ENCODE results near the gene PRKG1.

PRKG1 gene

DNA sequence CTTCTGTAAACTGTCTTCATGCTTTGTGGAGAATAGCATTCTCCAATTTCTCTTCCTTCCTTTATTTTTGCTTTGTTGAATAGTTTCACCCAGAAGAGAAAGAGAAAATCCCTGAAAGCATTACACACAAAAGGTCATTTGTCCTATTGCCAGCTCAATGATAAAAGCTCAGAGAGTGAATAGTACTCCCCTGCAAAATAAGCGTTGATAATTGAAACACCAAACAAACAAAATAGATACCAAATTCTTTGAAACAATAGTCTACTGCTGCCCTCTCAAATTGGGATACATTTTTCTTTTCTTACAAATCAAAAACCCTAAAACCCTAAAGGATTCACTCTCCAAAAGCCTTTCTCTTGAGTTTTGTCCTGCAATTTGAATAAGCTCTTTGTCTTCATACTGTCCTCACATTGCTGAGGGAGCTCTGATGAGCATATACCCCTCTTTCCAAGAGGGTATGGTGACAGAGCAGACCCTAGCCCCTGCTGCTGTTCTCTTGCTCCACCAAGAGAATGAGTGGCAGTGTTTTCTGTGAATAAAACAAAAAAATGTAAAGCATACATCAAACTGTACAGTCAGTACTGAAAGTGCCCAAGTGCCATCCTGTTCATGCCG, 490.7 kb downstream of the PRKG1 start:
- Histone ChIP-seq H3K4me1 (ENCODE audit: control insufficient read depth in 2 of 2, insufficient read depth in 1 of 2, low read depth in 1 of 2, low read length in 2 of 2) (peaks cover 1 to 11% of the 10 kb centered on the region in 2 donors), H3K9ac (ENCODE audit: low read depth, low read length, poor library complexity) (no peak overlapping the region), H3K4me3 (ENCODE audit: low read length in 2 of 2) (no peak overlapping the region), H3K27ac (replicated peaks; ENCODE audit: low read length) (peak overlapping the region; percentile 11), H3K79me1 (ENCODE audit: low read depth, low read length) (no peaks in the 10 kb centered on the region), H3K9me3 (replicated peaks in 1 of 2; ENCODE audit: control insufficient read depth in 2 of 2, insufficient read depth in 1 of 2, low read depth in 1 of 2, low read length in 2 of 2) (no peaks in the 10 kb centered on the region), H2BK5ac (ENCODE audit: low read length) (no peak overlapping the region), H4K91ac (ENCODE audit: low read depth, low read length, poor library complexity) (no peak overlapping the region), H2BK12ac (ENCODE audit: low read length) (no peak overlapping the region), H3K18ac (ENCODE audit: low read length) (no peak overlapping the region), H3K23ac (ENCODE audit: low read depth, low read length, poor library complexity) (no peak overlapping the region), H3K27me3 (ENCODE audit: control insufficient read depth in 3 of 3, insufficient read depth in 3 of 3, low read depth in 1 of 3, low read length in 3 of 3) (no peaks in the 10 kb centered on the region), H2AK5ac (ENCODE audit: low read depth, low read length) (no peak overlapping the region), H3K4ac (ENCODE audit: low read length) (no peak overlapping the region), H3K36me3 (replicated peaks in 1 of 2; ENCODE audit: control insufficient read depth in 2 of 2, insufficient read depth in 2 of 2, low read length in 2 of 2) (no peaks in the 10 kb centered on the region), H3K4me2 (ENCODE audit: insufficient read depth, low read length, poor library complexity, severe bottlenecking) (no peak overlapping the region), H3K14ac (ENCODE audit: low read length) (no peak overlapping the region), H2AFZ (ENCODE audit: low read length) (peak overlapping the region; percentile 24), H4K8ac (ENCODE audit: low read depth, low read length) (no peak overlapping the region), H2BK15ac (ENCODE audit: low read length) (no peak overlapping the region), H2BK120ac (ENCODE audit: low read depth, low read length) (no peak overlapping the region)
- no CpG with 5 or more reads among the region's 2 CpGs for WGBS, 2 donors (ENCODE audit: extremely low coverage in 2 of 2, insufficient read length in 2 of 2, insufficient replicate concordance in 1 of 2)
- peak; percentile 52 for DNase-seq (ENCODE audit: low spot score)

DNA sequence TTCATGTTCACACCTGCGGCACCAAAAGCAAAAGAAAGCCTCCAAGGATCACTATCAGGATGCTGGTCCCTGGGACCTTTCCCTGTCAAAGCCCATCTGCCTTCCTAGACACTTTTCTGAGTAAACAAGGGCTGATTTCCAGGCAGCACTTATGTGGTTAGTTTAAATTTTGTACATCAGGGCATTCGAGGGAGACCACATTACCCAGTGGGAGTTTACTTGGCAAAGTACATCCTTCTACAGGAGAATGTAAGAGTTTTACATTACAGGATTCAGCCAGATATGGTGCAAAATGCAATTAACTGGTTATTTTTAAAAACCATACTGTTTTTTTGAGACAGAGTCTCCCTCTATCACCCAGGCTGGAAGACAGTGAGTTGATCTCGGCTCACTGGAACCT, 493.0 kb downstream of the PRKG1 start:
- Histone ChIP-seq H2BK15ac (ENCODE audit: low read length) (no peak overlapping the region), H3K4me3 (ENCODE audit: low read length in 2 of 2) (no peak overlapping the region), H3K18ac (ENCODE audit: low read length) (no peak overlapping the region), H2BK5ac (ENCODE audit: low read length) (no peak overlapping the region), H3K27me3 (ENCODE audit: control insufficient read depth in 3 of 3, insufficient read depth in 3 of 3, low read depth in 1 of 3, low read length in 3 of 3) (no peaks in the 10 kb centered on the region), H2BK120ac (ENCODE audit: low read depth, low read length) (no peak overlapping the region), H3K23ac (ENCODE audit: low read depth, low read length, poor library complexity) (no peak overlapping the region), H3K36me3 (replicated peaks in 1 of 2; ENCODE audit: control insufficient read depth in 2 of 2, insufficient read depth in 2 of 2, low read length in 2 of 2) (no peaks in the 10 kb centered on the region), H2BK12ac (ENCODE audit: low read length) (no peak overlapping the region), H3K4me2 (ENCODE audit: insufficient read depth, low read length, poor library complexity, severe bottlenecking) (no peak overlapping the region), H3K9ac (ENCODE audit: low read depth, low read length, poor library complexity) (no peak overlapping the region), H3K27ac (replicated peaks; ENCODE audit: low read length) (no peak overlapping the region), H3K79me1 (ENCODE audit: low read depth, low read length) (no peaks in the 10 kb centered on the region), H4K91ac (ENCODE audit: low read depth, low read length, poor library complexity) (no peak overlapping the region), H3K14ac (ENCODE audit: low read length) (no peak overlapping the region), H2AFZ (ENCODE audit: low read length) (no peak overlapping the region), H3K4ac (ENCODE audit: low read length) (no peak overlapping the region), H4K8ac (ENCODE audit: low read depth, low read length) (no peak overlapping the region), H3K4me1 (ENCODE audit: control insufficient read depth in 2 of 2, insufficient read depth in 1 of 2, low read depth in 1 of 2, low read length in 2 of 2) (peaks cover 1 to 11% of the 10 kb centered on the region in 2 donors), H2AK5ac (ENCODE audit: low read depth, low read length) (no peak overlapping the region), H3K9me3 (replicated peaks in 1 of 2; ENCODE audit: control insufficient read depth in 2 of 2, insufficient read depth in 1 of 2, low read depth in 1 of 2, low read length in 2 of 2) (no peaks in the 10 kb centered on the region)
- no CpG with 5 or more reads among the region's 3 CpGs for WGBS, 2 donors (ENCODE audit: extremely low coverage in 2 of 2, insufficient read length in 2 of 2, insufficient replicate concordance in 1 of 2)
- no peak for DNase-seq (ENCODE audit: low spot score)

DNA sequence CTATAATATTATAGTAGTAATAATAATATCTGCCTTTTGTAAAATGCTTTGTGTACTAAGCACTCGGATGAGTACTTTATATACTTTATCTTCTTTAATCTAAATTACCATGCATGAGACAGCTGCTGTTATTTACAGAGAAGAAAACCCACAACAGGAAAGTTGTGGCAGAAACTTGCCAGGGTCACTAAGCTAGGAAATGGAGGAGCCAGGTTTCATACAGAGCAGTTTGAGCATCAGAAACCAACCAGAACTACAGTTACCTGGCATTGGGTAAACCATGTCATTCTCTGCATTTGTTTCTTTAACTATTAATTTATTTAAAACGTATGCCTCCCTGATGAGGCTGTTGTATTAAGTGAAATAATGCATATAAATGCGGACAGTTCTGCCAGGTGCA, 495.2 kb downstream of the PRKG1 start:
- Histone ChIP-seq H3K4me2 (ENCODE audit: insufficient read depth, low read length, poor library complexity, severe bottlenecking) (no peak overlapping the region), H2BK15ac (ENCODE audit: low read length) (no peak overlapping the region), H4K8ac (ENCODE audit: low read depth, low read length) (no peak overlapping the region), H2AFZ (ENCODE audit: low read length) (no peak overlapping the region), H3K79me1 (ENCODE audit: low read depth, low read length) (no peaks in the 10 kb centered on the region), H2BK5ac (ENCODE audit: low read length) (no peak overlapping the region), H3K4me1 (ENCODE audit: control insufficient read depth in 2 of 2, insufficient read depth in 1 of 2, low read depth in 1 of 2, low read length in 2 of 2) (peaks cover 0 to 8% of the 10 kb centered on the region in 2 donors), H4K91ac (ENCODE audit: low read depth, low read length, poor library complexity) (no peak overlapping the region), H3K14ac (ENCODE audit: low read length) (no peak overlapping the region), H3K27me3 (ENCODE audit: control insufficient read depth in 3 of 3, insufficient read depth in 3 of 3, low read depth in 1 of 3, low read length in 3 of 3) (no peaks in the 10 kb centered on the region), H3K23ac (ENCODE audit: low read depth, low read length, poor library complexity) (no peak overlapping the region), H3K18ac (ENCODE audit: low read length) (no peak overlapping the region), H3K9me3 (replicated peaks in 1 of 2; ENCODE audit: control insufficient read depth in 2 of 2, insufficient read depth in 1 of 2, low read depth in 1 of 2, low read length in 2 of 2) (no peaks in the 10 kb centered on the region), H3K4me3 (ENCODE audit: low read length in 2 of 2) (no peak overlapping the region), H3K27ac (replicated peaks; ENCODE audit: low read length) (no peak overlapping the region), H2BK12ac (ENCODE audit: low read length) (no peak overlapping the region), H3K4ac (ENCODE audit: low read length) (no peak overlapping the region), H3K9ac (ENCODE audit: low read depth, low read length, poor library complexity) (no peak overlapping the region), H2BK120ac (ENCODE audit: low read depth, low read length) (no peak overlapping the region), H2AK5ac (ENCODE audit: low read depth, low read length) (no peak overlapping the region), H3K36me3 (replicated peaks in 1 of 2; ENCODE audit: control insufficient read depth in 2 of 2, insufficient read depth in 2 of 2, low read length in 2 of 2) (no peaks in the 10 kb centered on the region)
- DNase-seq (ENCODE audit: low spot score), result no peak
- no CpG with 5 or more reads among the region's 3 CpGs for WGBS, 2 donors (ENCODE audit: extremely low coverage in 2 of 2, insufficient read length in 2 of 2, insufficient replicate concordance in 1 of 2)

DNA sequence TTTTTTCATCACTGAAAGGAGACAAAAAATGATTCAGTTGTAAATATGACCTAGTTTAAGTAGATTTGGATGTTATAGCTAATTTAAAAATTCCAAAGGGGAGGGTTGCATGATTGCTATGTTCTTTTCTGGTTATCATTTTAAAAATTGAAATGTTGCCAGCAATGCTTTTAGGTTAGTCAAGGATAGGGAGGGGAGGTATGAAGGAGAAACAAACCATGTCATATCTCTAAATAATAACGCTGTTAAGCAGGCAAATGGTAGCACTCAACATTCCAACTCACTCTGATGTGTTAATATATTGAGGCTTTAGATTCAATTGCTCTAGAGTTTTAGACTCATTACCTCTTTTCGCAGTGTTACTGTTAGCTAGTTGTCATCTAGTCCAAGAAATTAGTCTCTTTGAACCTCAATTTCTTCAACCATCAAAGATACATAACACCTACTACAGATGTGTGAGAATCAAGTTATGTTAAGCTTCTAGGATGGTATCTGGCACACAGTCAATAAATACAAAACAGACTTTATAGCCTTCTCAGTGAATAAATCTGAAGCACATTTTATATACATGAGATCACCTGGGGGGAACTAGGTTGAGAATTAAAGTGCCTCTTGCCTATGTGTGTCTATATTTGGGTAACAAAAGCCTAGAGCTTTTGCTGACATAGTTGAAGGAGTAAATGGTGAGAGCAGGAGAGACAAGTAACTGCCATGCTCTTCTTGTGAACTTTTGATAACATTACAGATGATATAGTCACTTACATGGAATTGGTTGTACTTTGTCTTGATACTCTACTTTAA, 500.2 kb downstream of the PRKG1 start:
- no peaks in the 10 kb centered on the region for H3K27me3 ChIP-seq (ENCODE audit: control insufficient read depth in 3 of 3, insufficient read depth in 3 of 3, low read depth in 1 of 3, low read length in 3 of 3)
- no peak overlapping the region for H3K4me2 ChIP-seq (ENCODE audit: insufficient read depth, low read length, poor library complexity, severe bottlenecking)
- no peaks in the 10 kb centered on the region for H3K79me1 ChIP-seq (ENCODE audit: low read depth, low read length)
- no peak overlapping the region for H4K8ac ChIP-seq (ENCODE audit: low read depth, low read length)
- H3K18ac ChIP-seq (ENCODE audit: low read length), result no peak overlapping the region
- no peak overlapping the region for H2AK5ac ChIP-seq (ENCODE audit: low read depth, low read length)
- DNase-seq (ENCODE audit: low spot score), result no peak
- H2BK12ac ChIP-seq (ENCODE audit: low read length), result no peak overlapping the region
- H2BK15ac ChIP-seq (ENCODE audit: low read length), result no peak overlapping the region
- H3K36me3 ChIP-seq (replicated peaks in 1 of 2; ENCODE audit: control insufficient read depth in 2 of 2, insufficient read depth in 2 of 2, low read length in 2 of 2), result no peaks in the 10 kb centered on the region
- no peak overlapping the region for H3K4ac ChIP-seq (ENCODE audit: low read length)
- H3K23ac ChIP-seq (ENCODE audit: low read depth, low read length, poor library complexity), result no peak overlapping the region
- no peak overlapping the region for H4K91ac ChIP-seq (ENCODE audit: low read depth, low read length, poor library complexity)
- no CpG with 5 or more reads among the region's 2 CpGs for WGBS, 2 donors (ENCODE audit: extremely low coverage in 2 of 2, insufficient read length in 2 of 2, insufficient replicate concordance in 1 of 2)
- no peak overlapping the region for H3K9ac ChIP-seq (ENCODE audit: low read depth, low read length, poor library complexity)
- no peak overlapping the region for H2BK120ac ChIP-seq (ENCODE audit: low read depth, low read length)
- no peaks in the 10 kb centered on the region for H3K9me3 ChIP-seq (replicated peaks in 1 of 2; ENCODE audit: control insufficient read depth in 2 of 2, insufficient read depth in 1 of 2, low read depth in 1 of 2, low read length in 2 of 2)
- H2AFZ ChIP-seq (ENCODE audit: low read length), result no peak overlapping the region
- no peak overlapping the region for H3K4me3 ChIP-seq (ENCODE audit: low read length in 2 of 2)
- no peak overlapping the region for H3K14ac ChIP-seq (ENCODE audit: low read length)
- H3K4me1 ChIP-seq (ENCODE audit: control insufficient read depth in 2 of 2, insufficient read depth in 1 of 2, low read depth in 1 of 2, low read length in 2 of 2), result no peaks in the 10 kb centered on the region
- H3K27ac ChIP-seq (replicated peaks; ENCODE audit: low read length), result no peak overlapping the region
- H2BK5ac ChIP-seq (ENCODE audit: low read length), result no peak overlapping the region
